Measurements from ENCODE around the gene PGLYRP1. TPM values are rescaled to one million over a fixed set of nuclear protein-coding genes. Genes with fewer than 3 reads are reported as not detected.
A peak's percentile ranks its signal among the peaks of the same experiment; 100 is the strongest.

PGLYRP1 gene, protein sequence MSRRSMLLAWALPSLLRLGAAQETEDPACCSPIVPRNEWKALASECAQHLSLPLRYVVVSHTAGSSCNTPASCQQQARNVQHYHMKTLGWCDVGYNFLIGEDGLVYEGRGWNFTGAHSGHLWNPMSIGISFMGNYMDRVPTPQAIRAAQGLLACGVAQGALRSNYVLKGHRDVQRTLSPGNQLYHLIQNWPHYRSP
- total RNA-seq (2014; rRNA removed; shearing (Covaris generic)) (not detected in 2 replicates), polyA plus RNA-seq (2016; fragmentation: Nextera tagmentation; extraction: Ambion mirVana) (not detected in 2 replicates)

- Histone ChIP-seq H3K36me3 (ENCODE audit: low read depth) (no peaks in the 10 kb centered on the region), H2AFZ (no peak within 1 kb of the TSS), H3K9me2 (ENCODE audit: insufficient read depth) (no peaks in the 10 kb centered on the region), H3K79me2 (ENCODE audit: insufficient read depth) (no peaks in the 10 kb centered on the region), H3K9me3 (ENCODE audit: low read depth) (no peaks in the 10 kb centered on the region), H3F3A (ENCODE audit: insufficient read depth) (no peaks in the 10 kb centered on the region), H3K27me3 (replicated peaks; ENCODE audit: insufficient read depth) (peaks cover 8% of the 10 kb centered on the region; the same call in 1 of the 2 replicates), H3K9ac (no peak within 1 kb of the TSS), H3K4me2 (ENCODE audit: unreplicated experiment) (no peak within 1 kb of the TSS), H4K20me1 (ENCODE audit: insufficient read depth) (no peaks in the 10 kb centered on the region), H3K27ac (no peak within 1 kb of the TSS), H3K4me3 (no peak within 1 kb of the TSS), H3K4me1 (ENCODE audit: insufficient read depth) (no peaks in the 10 kb centered on the region)
- TF ChIP-seq EZH2 (IDR thresholded peaks at IDR 0.05; ENCODE audit: insufficient read depth, poor library complexity, severe bottlenecking) (no peak), EZH2phosphoT487 (IDR thresholded peaks at IDR 0.05; ENCODE audit: insufficient read depth, low read depth) (no peak)
- in situ Hi-C loops (cut with MboI): no loop called here
- 55 to 60% methylated on average over 46 to 47 of the region's 47 CpGs for WGBS, 2 experiments (ENCODE audit: low coverage in 1 of 2, low lambda C conversion rate in 2 of 2, missing lambda C conversion rate in 2 of 2)
- no peak for DNase-seq
These were observed at the start of gene PGLYRP1 for GRCh38 chr19:46022431-46023310. PGLYRP1 (minus strand) TSS chr19:46023053; CDS start chr19:46023021, 32 bp downstream.

DNA sequence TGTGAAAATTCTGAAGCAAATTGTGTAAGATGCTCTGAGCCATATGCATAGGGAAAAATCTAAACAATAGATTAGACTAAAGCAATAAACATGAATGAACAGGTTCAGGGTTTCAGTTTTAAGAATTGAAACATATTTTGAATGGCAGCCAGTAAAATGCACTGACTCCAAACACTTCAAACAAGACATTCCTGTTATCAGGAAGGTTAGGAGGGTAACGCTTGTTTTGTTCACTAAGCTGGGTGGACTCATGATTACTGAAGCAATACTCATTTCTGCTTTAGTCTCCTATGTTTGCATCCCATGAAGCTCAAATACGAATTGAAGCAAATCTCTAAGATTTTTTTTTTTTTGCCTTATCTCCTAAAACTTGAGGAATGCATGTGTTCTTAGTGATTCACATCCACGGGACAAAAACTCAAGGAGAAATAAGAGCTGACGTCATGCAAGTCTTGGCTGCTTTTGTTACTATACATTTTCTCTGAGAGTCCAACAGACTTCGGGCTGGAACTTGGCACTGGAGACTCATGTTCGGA lies 47.0 kb upstream of the PGLYRP1 start:
- no peak overlapping the region for H3K4me3 ChIP-seq
- H3K79me2 ChIP-seq (ENCODE audit: insufficient read depth): no peaks in the 10 kb centered on the region
- no peaks in the 10 kb centered on the region for H3K9me2 ChIP-seq (ENCODE audit: insufficient read depth)
- peak overlapping the region; percentile 23 for H3K4me2 ChIP-seq (ENCODE audit: unreplicated experiment)
- peak; percentile 90 for DNase-seq
- no peak for TF ChIP-seq EZH2 (IDR thresholded peaks at IDR 0.05; ENCODE audit: insufficient read depth, poor library complexity, severe bottlenecking)
- no peak for TF ChIP-seq EZH2phosphoT487 (IDR thresholded peaks at IDR 0.05; ENCODE audit: insufficient read depth, low read depth)
- H3K36me3 ChIP-seq (ENCODE audit: low read depth): no peaks in the 10 kb centered on the region
- no peak overlapping the region for H2AFZ ChIP-seq
- no peak overlapping the region for H3K27ac ChIP-seq
- H3K9me3 ChIP-seq (ENCODE audit: low read depth): no peaks in the 10 kb centered on the region
- H3K9ac ChIP-seq: no peak overlapping the region
- H3K4me1 ChIP-seq (ENCODE audit: insufficient read depth): peaks cover 39% of the 10 kb centered on the region
- H3K27me3 ChIP-seq (replicated peaks; ENCODE audit: insufficient read depth): peaks cover 43% of the 10 kb centered on the region
- H4K20me1 ChIP-seq (ENCODE audit: insufficient read depth): no peaks in the 10 kb centered on the region
- H3F3A ChIP-seq (ENCODE audit: insufficient read depth): peaks cover 38% of the 10 kb centered on the region
- in situ Hi-C loops (cut with MboI): no loop called here
- WGBS, 2 experiments (ENCODE audit: low coverage in 1 of 2, low lambda C conversion rate in 2 of 2, missing lambda C conversion rate in 2 of 2): 4 to 5% methylated on average over 6 of the region's 6 CpGs

DNA sequence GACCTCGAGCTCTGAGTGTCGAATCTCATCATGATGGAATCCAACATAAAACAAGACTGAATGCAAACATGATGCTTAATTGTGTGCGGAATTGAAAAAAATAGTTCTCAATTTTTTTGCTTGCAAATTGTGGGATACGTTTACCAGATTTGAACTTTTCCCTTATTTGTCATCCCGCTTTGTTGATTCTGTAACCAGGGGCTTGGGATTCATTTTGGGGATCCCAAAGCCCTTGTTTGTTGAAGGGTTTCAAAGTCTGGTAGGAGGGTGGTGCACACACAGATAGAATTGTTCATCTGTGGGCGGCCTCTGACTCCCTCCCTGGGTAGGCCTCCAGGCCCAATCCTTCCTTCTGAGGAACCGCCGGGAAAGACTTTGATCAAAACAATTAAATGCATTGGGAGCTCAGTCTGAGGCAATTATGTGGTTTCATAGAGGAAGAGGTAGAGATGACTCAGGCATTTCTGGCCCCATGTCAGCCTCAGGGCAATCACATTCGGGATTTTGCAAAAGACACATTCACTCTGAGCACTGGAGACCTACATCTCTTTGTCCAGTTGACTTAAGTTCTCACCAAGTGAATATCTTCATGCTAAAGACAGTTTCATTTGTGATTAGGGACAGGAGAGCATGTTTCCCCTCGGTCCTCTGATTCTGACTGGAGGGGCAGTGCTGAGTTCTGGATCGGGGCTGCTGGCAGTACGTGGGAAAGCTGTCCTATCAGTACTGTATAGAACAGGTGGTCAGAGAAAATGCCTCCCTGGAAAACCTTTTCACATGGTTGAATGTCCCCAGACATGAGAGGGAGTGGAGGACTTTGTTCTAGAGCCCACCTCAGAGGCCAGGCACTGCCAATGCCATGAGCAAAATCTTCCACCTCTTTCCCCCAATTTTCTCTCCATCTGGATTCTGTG lies 45.7 kb upstream of the PGLYRP1 start:
- Histone ChIP-seq H2AFZ (no peak overlapping the region), H3K4me2 (ENCODE audit: unreplicated experiment) (peak overlapping the region; percentile 31), H3K27ac (no peak overlapping the region), H3K9ac (no peak overlapping the region), H3K4me3 (no peak overlapping the region), H3K79me2 (ENCODE audit: insufficient read depth) (no peaks in the 10 kb centered on the region), H4K20me1 (ENCODE audit: insufficient read depth) (no peaks in the 10 kb centered on the region), H3K36me3 (ENCODE audit: low read depth) (no peaks in the 10 kb centered on the region), H3K27me3 (replicated peaks; ENCODE audit: insufficient read depth) (peaks cover 37% of the 10 kb centered on the region), H3K9me3 (ENCODE audit: low read depth) (no peaks in the 10 kb centered on the region), H3F3A (ENCODE audit: insufficient read depth) (peaks cover 38% of the 10 kb centered on the region), H3K4me1 (ENCODE audit: insufficient read depth) (peaks cover 39% of the 10 kb centered on the region), H3K9me2 (ENCODE audit: insufficient read depth) (no peaks in the 10 kb centered on the region)
- in situ Hi-C loops (cut with MboI): no loop called here
- DNase-seq: peak; percentile 93
- WGBS, 2 experiments (ENCODE audit: low coverage in 1 of 2, low lambda C conversion rate in 2 of 2, missing lambda C conversion rate in 2 of 2): 45 to 46% methylated on average over 12 of the region's 12 CpGs
- no peak for TF ChIP-seq EZH2 (IDR thresholded peaks at IDR 0.05; ENCODE audit: insufficient read depth, poor library complexity, severe bottlenecking)
- TF ChIP-seq EZH2phosphoT487 (IDR thresholded peaks at IDR 0.05; ENCODE audit: insufficient read depth, low read depth): 0 out of 2 replicates have a peak, but pooled peaks have one; percentile 73

Data from GM23248 (cell line).